HepG2 (cell line): ENCODE measurements around the gene ABCD4. TPM values are rescaled to one million over a fixed set of nuclear protein-coding genes. Genes with fewer than 3 reads are reported as not detected.

Experiments used
- AHDC1 ChIP-seq: sonication (generic); formaldehyde crosslinking; IDR thresholded peaks from 2 replicates; pipeline ENCODE4 v1.5.1; 2020; ENCODE audit warnings: mild to moderate bottlenecking, missing genetic modification reagents, borderline replicate concordance
- CHCHD3 ChIP-seq: sonication (generic); formaldehyde crosslinking; IDR thresholded peaks from 2 replicates; pipeline ENCODE4 v1.8.0; 2022; ENCODE audit warnings: mild to moderate bottlenecking, missing genetic modification reagents, moderate library complexity
- ELF1 ChIP-seq: sonication (generic); formaldehyde crosslinking; IDR thresholded peaks from 2 replicates; pipeline ENCODE4 v1.4.0; 2020; ENCODE audit warnings: missing genetic modification reagents
- HIC2 ChIP-seq: sonication (generic); formaldehyde crosslinking; IDR thresholded peaks from 2 replicates; pipeline ENCODE4 v1.9.0; 2022; ENCODE audit warnings: low read depth, missing genetic modification reagents
- HNRNPH1 ChIP-seq: fragments of 200-400 bp; formaldehyde crosslinking; optimal IDR thresholded peaks from 2 replicates; pipeline ENCODE3; 2017; ENCODE audit warnings: mild to moderate bottlenecking, low read depth, low read length
- MZF1 ChIP-seq: sonication (generic); formaldehyde crosslinking; IDR thresholded peaks from 2 replicates; pipeline ENCODE4 v1.8.1; 2023; ENCODE audit warnings: mild to moderate bottlenecking, missing genetic modification reagents, borderline replicate concordance
- PBX3 ChIP-seq: sonication (generic); formaldehyde crosslinking; IDR thresholded peaks from 2 replicates; pipeline ENCODE4 v1.8.1; 2023; ENCODE audit warnings: missing genetic modification reagents, inconsistent platforms, borderline replicate concordance
- SMARCC2 ChIP-seq: fragments of 450-650 bp; IDR thresholded peaks from 2 replicates; pipeline ENCODE4 v1.6.1; 2017; ENCODE audit warnings: antibody characterized with exemption, mild to moderate bottlenecking
- ZBTB8A ChIP-seq: sonication (generic); formaldehyde crosslinking; IDR thresholded peaks from 2 replicates; pipeline ENCODE4 v1.4.0; 2020; ENCODE audit warnings: mild to moderate bottlenecking, low read depth, missing genetic modification reagents, borderline replicate concordance
- ZKSCAN5 ChIP-seq: sonication (generic); formaldehyde crosslinking; IDR thresholded peaks from 2 replicates; pipeline ENCODE4 v1.5.1; 2020; ENCODE audit warnings: mild to moderate bottlenecking, missing genetic modification reagents
- ZNF143 ChIP-seq: sonication (generic); formaldehyde crosslinking; IDR thresholded peaks from 2 replicates; pipeline ENCODE4 v1.4.0; 2020; ENCODE audit warnings: missing genetic modification reagents
- ZNF33B ChIP-seq: sonication (generic); formaldehyde crosslinking; IDR thresholded peaks from 2 replicates; pipeline ENCODE4 v1.5.1; 2020; ENCODE audit warnings: mild to moderate bottlenecking, missing genetic modification reagents
- ZNF580 ChIP-seq: IDR thresholded peaks from 2 replicates; pipeline ENCODE4 v1.6.1; 2016; ENCODE audit warnings: low read depth, borderline replicate concordance
- ZNF609 ChIP-seq: sonication (generic); formaldehyde crosslinking; IDR thresholded peaks from 2 replicates; pipeline ENCODE4 v1.4.0; 2020; ENCODE audit warnings: mild to moderate bottlenecking, missing genetic modification reagents, borderline replicate concordance
- polyA plus RNA-seq, 8 experiments: library from polyadenylated mRNA; depleted of rRNA in 3 of 8; stranded (reverse) in 7 of 8; unstranded in 1 of 8; fragments of >200 nt; fragmentation: Illumina TruSeq in 4 of 8; extraction: Trizol in 4 of 8; gene quantifications; 2 replicates each; pipeline versions ENCODE4 v1.2.1 to v1.2.3, GENCODE V29; 2011 to 2016; ENCODE audit warnings: low read depth in 4 of 8, missing spikeins in 1 of 8, mixed read lengths in 1 of 8; ENCODE audit not compliant: insufficient read depth in 1 of 8
- total RNA-seq, 5 experiments: library from RNA; depleted of rRNA; stranded (reverse); fragments of >200 nt; fragmentation: Illumina TruSeq; extraction: Trizol; gene quantifications; 2 replicates each; pipeline ENCODE4 v1.2.3, GENCODE V29; 2016; ENCODE audit warnings: low read depth in 1 of 5

ABCD4 gene
- total and polyA plus RNA-seq, 2 of the 13 experiments (the other 11 are each of a cell fraction or from before 2014, with no cell fraction given) = 47.5 to 50.5 TPM

- TF ChIP-seq AHDC1 = no peak
- no peak for TF ChIP-seq ZNF609 (CRISPR knock-in tag)
- no peak for TF ChIP-seq SMARCC2
- no peak for TF ChIP-seq ZNF580
- TF ChIP-seq PBX3 = no peak
- TF ChIP-seq ZBTB8A (CRISPR knock-in tag) = no peak
- no peak for TF ChIP-seq MZF1
- TF ChIP-seq ZNF143 = no peak
- no peak for TF ChIP-seq HNRNPH1
- TF ChIP-seq ZNF33B (CRISPR knock-in tag) = no peak
- TF ChIP-seq CHCHD3 (CRISPR knock-in tag) = no peak
- TF ChIP-seq ELF1 (CRISPR knock-in tag) = no peak
- no peak for TF ChIP-seq ZKSCAN5 (CRISPR knock-in tag)
- TF ChIP-seq HIC2 (CRISPR knock-in tag) = no peak
Measured at GRCh38 chr14:74257941-74258763, 44.6 kb downstream of the ABCD4 start (continued).
